BJ (cell line): Measurements from ENCODE around the gene LRIT2. TPM values are rescaled to one million over a fixed set of nuclear protein-coding genes. Genes with fewer than 3 reads are reported as not detected.

Experiments
- CTCF ChIA-PET: fragments of 350-600 bp; formaldehyde crosslinking; extraction: SDS; loops from one replicate; lab custom pipeline; 2021; ENCODE audit warnings: antibody characterized with exemption, inconsistent platforms; lab: Yijun Ruan, JAX
- POLR2A ChIA-PET: fragments of 300-600 bp; sonication (Branson Sonifier 250); formaldehyde crosslinking; extraction: SDS; loops from one replicate; lab custom pipeline; 2021; ENCODE audit warnings: antibody characterized with exemption; lab: Charles Lee
- DNase-seq: peaks from one replicate; pipeline ENCODE4 v3.0.0-alpha.2; 2011; ENCODE audit warnings: low read depth
- H3K27me3 ChIP-seq: 2 replicates; pipeline ENCODE4 v1.6.0; 2011; ENCODE audit warnings: low read length; ENCODE audit not compliant: control insufficient read depth, insufficient read depth
- H3K36me3 ChIP-seq: 2 replicates; pipeline ENCODE4 v1.5.1; 2011; ENCODE audit warnings: low read length; ENCODE audit not compliant: control insufficient read depth, insufficient read depth
- H3K4me3 ChIP-seq: 2 replicates; pipeline ENCODE4 v1.5.1; 2011; ENCODE audit warnings: low read depth, mild to moderate bottlenecking, control low read depth, low read length
- polyA plus RNA-seq: library from polyadenylated mRNA; depleted of rRNA; stranded (reverse); fragments of >200 nt; gene quantifications from 2 replicates; pipeline ENCODE4 v1.2.3, GENCODE V29; 2011
- TF ChIP-seq, protein P1 (sequence below): IDR thresholded peaks from 2 replicates; pipeline ENCODE4 v1.5.1; 2011; ENCODE audit warnings: low read depth, mild to moderate bottlenecking, control low read depth, inconsistent platforms, low read length, moderate library complexity; ENCODE audit not compliant: insufficient read depth

LRIT2 gene
- polyA plus RNA-seq, 1 experiment = not detected

DNA sequence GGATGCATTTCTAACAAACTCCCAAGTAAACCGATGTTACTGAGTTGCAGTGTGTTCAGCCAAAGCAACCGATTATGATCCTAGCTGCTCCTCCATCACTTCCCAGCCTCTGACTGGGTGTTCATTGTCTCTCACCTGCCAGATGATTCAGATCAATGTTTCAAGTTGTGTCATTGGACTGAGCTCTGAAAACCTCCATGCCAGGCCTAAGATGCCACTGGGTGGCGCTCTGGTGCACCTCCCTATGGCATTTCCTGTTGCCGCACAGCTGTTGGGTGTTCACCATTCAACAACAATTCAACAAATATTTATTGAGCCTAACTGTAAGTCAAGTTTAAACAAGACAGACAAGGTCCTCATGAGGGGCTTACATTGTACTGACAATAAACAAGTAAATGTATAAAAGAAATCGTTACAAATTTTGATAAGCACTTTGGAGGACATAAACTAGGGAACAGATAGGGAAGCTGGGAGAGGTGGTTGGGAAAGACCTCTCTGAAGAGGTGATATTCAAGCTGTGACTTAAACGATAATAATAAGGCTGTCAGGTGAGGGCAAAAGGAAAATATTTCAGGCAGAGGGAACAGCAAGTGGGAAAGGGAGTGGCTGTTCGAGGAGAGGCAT is 42.3 kb upstream of the LRIT2 start:
- TF ChIP-seq, protein P1, sequence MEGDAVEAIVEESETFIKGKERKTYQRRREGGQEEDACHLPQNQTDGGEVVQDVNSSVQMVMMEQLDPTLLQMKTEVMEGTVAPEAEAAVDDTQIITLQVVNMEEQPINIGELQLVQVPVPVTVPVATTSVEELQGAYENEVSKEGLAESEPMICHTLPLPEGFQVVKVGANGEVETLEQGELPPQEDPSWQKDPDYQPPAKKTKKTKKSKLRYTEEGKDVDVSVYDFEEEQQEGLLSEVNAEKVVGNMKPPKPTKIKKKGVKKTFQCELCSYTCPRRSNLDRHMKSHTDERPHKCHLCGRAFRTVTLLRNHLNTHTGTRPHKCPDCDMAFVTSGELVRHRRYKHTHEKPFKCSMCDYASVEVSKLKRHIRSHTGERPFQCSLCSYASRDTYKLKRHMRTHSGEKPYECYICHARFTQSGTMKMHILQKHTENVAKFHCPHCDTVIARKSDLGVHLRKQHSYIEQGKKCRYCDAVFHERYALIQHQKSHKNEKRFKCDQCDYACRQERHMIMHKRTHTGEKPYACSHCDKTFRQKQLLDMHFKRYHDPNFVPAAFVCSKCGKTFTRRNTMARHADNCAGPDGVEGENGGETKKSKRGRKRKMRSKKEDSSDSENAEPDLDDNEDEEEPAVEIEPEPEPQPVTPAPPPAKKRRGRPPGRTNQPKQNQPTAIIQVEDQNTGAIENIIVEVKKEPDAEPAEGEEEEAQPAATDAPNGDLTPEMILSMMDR = peak; percentile 70
- POLR2A ChIA-PET = no interaction called here
- Histone ChIP-seq H3K27me3 (no peaks in the 10 kb centered on the region; the same call in 1 of the 2 replicates), H3K4me3 (no peak overlapping the region), H3K36me3 (no peaks in the 10 kb centered on the region)
- no peak for DNase-seq
- CTCF ChIA-PET = interaction anchor here (0.8 to 11.6 kb wide), 12 partner anchors 9 to 275 kb away, joined by 3 to 221 read pairs (median 4); partner anchors contain the start of gene CCSER2

DNA sequence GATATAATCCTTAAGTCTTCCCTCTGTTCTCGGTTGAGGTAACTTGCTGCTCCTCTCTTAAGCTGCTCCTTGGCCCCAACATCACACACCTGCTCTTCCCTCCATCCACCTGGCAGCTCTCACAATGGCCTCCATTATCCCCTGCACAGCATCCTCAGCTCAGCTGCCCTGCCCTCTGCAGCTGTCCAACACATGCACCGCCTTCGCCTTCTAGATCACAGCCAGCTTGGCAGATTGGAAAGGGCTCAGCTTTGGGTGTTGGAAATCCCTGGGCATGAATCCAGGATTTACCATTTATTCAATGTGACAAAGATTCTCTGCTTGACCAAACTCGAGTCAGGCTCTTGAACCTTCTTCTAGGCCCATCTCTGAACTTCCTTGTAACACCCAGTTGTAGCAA is 40.1 kb upstream of the LRIT2 start:
- POLR2A ChIA-PET = no interaction called here
- Histone ChIP-seq H3K4me3 (no peak overlapping the region), H3K36me3 (no peaks in the 10 kb centered on the region), H3K27me3 (peaks cover 7% of the 10 kb centered on the region; the same call in 1 of the 2 replicates)
- CTCF ChIA-PET = interaction anchor here (0.5 to 11.6 kb wide), 8 partner anchors 13 to 272 kb away, joined by 3 to 221 read pairs (median 4); no protein-coding TSS in a partner anchor
- DNase-seq = no peak
- TF ChIP-seq, protein P1 = no peak

DNA sequence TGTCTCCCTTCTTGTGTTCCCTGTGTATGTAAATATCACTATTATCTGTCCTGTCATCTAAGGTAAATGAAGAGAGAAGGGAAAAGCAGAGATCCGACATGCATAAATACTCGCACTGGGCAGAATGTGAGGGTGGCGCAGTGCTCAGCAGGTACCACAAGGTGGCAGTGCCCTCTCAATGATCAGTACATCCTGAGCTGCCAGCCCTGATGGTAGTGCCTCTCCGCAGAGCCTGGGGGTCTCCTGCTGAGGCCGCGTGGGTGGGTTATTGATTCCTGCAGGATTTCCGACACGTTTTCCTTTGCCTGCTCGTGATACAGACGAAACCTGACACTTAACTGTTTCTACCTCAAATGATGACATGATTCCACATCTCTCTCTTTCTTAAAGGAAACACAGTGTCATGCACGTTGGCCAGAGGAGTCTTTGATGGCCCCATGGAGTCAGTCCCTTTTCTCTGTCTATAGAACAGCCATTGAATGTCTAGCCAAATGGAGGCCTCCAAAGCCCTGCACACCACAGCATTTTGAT is 39.3 kb upstream of the LRIT2 start:
- H3K4me3 ChIP-seq = no peak overlapping the region
- POLR2A ChIA-PET = no interaction called here
- peaks cover 7% of the 10 kb centered on the region; the same call in 1 of the 2 replicates for H3K27me3 ChIP-seq
- no peaks in the 10 kb centered on the region for H3K36me3 ChIP-seq
- no peak for DNase-seq
- CTCF ChIA-PET = interaction anchor here (0.6 to 11.6 kb wide), 19 partner anchors 9 to 273 kb away, joined by 3 to 221 read pairs (median 4); partner anchors contain the start of gene CCSER2
- TF ChIP-seq, protein P1 = peak; percentile 97

- no peak for DNase-seq
- H3K4me3 ChIP-seq = no peak overlapping the region
- CTCF ChIA-PET = interaction anchor here (1.2 to 11.6 kb wide), 7 partner anchors 10 to 274 kb away, joined by 3 to 221 read pairs (median 5); no protein-coding TSS in a partner anchor
Observed at GRCh38 chr10:84263716-84264115, 38.4 kb upstream of the LRIT2 start.

More at GRCh38 chr10:84263716-84264115, 38.4 kb upstream of the LRIT2 start:
- TF ChIP-seq, protein P1 = no peak
- Histone ChIP-seq H3K36me3 (no peaks in the 10 kb centered on the region), H3K27me3 (peaks cover 7% of the 10 kb centered on the region; the same call in 1 of the 2 replicates)
- POLR2A ChIA-PET = no interaction called here
